ENCODE results near the gene NRP1. TPM values are rescaled to one million over a fixed set of nuclear protein-coding genes. Genes with fewer than 3 reads are reported as not detected.

The NRP1 gene
- total RNA-seq, 1 experiment from 2014 or later: 3.0 TPM

- Mint-ChIP-seq H3K9me3 (no peaks in the 10 kb centered on the region), H3K27ac (no peak overlapping the region), H3K27me3 (ENCODE audit: low read depth) (no peaks in the 10 kb centered on the region), H3K4me3 (no peak overlapping the region), H3K36me3 (no peaks in the 10 kb centered on the region), H3K4me1 (peaks cover 14% of the 10 kb centered on the region)
- TF ChIP-seq SOX15 (CRISPR knock-in tag; IDR thresholded peaks at IDR 0.05): no peak
- no peak for TF ChIP-seq IRF2 (CRISPR knock-in tag; IDR thresholded peaks at IDR 0.05; ENCODE audit: borderline replicate concordance, low read depth)
- TF ChIP-seq GRHL2 (CRISPR knock-in tag; IDR thresholded peaks at IDR 0.05; ENCODE audit: insufficient replicate concordance, severe bottlenecking): no peak
- no peak for TF ChIP-seq GTF2I (CRISPR knock-in tag; conservative IDR thresholded peaks at IDR 0.05)
- no peak for TF ChIP-seq NFE2L1 (CRISPR knock-in tag; IDR thresholded peaks at IDR 0.05)
- TF ChIP-seq USF1 (CRISPR knock-in tag; IDR thresholded peaks at IDR 0.05): no peak
- TF ChIP-seq ZNF423 (CRISPR knock-in tag; IDR thresholded peaks at IDR 0.05): no peak
- no peak for TF ChIP-seq AFF4 (CRISPR knock-in tag; IDR thresholded peaks at IDR 0.05; ENCODE audit: borderline replicate concordance)
- no peak for TF ChIP-seq ZNF121 (CRISPR knock-in tag; IDR thresholded peaks at IDR 0.05)
- TF ChIP-seq ERG (CRISPR knock-in tag; IDR thresholded peaks at IDR 0.05): no peak
- ChIA-PET POLR2A (no interaction called here), CTCF (no interaction called here)
- ATAC-seq: no peak
- DNase-seq (ENCODE audit: low spot score): no peak
Measured at GRCh38 chr10:33201056-33201780, 133.2 kb downstream of the NRP1 start.

- no peak for ATAC-seq
- no peak for DNase-seq (ENCODE audit: low spot score)
- CTCF ChIA-PET: no interaction called here
- H3K4me3 Mint-ChIP-seq: no peak overlapping the region
- no peak overlapping the region for H3K27ac Mint-ChIP-seq
- POLR2A ChIA-PET: no interaction called here
- no peaks in the 10 kb centered on the region for H3K36me3 Mint-ChIP-seq
- H3K4me1 Mint-ChIP-seq: peaks cover 14% of the 10 kb centered on the region
- no peaks in the 10 kb centered on the region for H3K9me3 Mint-ChIP-seq
- H3K27me3 Mint-ChIP-seq (ENCODE audit: low read depth): no peaks in the 10 kb centered on the region
- no peak for TF ChIP-seq MLX (CRISPR knock-in tag; IDR thresholded peaks at IDR 0.05)
- TF ChIP-seq CREM (CRISPR knock-in tag; IDR thresholded peaks at IDR 0.05): no peak
- TF ChIP-seq ATF6 (CRISPR knock-in tag; IDR thresholded peaks at IDR 0.05): no peak
- no peak for TF ChIP-seq ATF3 (CRISPR knock-in tag; conservative IDR thresholded peaks at IDR 0.05)
- no peak for TF ChIP-seq ZNF232 (CRISPR knock-in tag; IDR thresholded peaks at IDR 0.05)
- no peak for TF ChIP-seq AR (CRISPR knock-in tag; IDR thresholded peaks at IDR 0.05)
- no peak for TF ChIP-seq NR1H2 (CRISPR knock-in tag; IDR thresholded peaks at IDR 0.05)
- TF ChIP-seq SOX15 (CRISPR knock-in tag; IDR thresholded peaks at IDR 0.05): no peak
- no peak for TF ChIP-seq PRRX2 (CRISPR knock-in tag; IDR thresholded peaks at IDR 0.05)
- TF ChIP-seq IRF2 (CRISPR knock-in tag; IDR thresholded peaks at IDR 0.05; ENCODE audit: borderline replicate concordance, low read depth): no peak
- TF ChIP-seq NFE2L1 (CRISPR knock-in tag; IDR thresholded peaks at IDR 0.05): no peak
Measured at GRCh38 chr10:33199731-33200232, 134.7 kb downstream of the NRP1 start.

Measured in WTC11 (cell line).